Vagina (tissue), 2 donors: Measurements from ENCODE around the gene SLC12A4. TPM values are rescaled to one million over a fixed set of nuclear protein-coding genes. Genes with fewer than 3 reads are reported as not detected.

ENCODE experiments used
- DNase-seq, 2 donors: peaks; one replicate each; pipeline ENCODE4 v3.0.0-alpha.2; 2017; ENCODE audit errors: extremely low spot score in 2 of 2
- H3K27ac ChIP-seq: fragments of 200-600 bp; sonication (generic); one replicate; pipeline ENCODE4 v1.5.1; 2019
- H3K27me3 ChIP-seq: fragments of 200-600 bp; sonication (generic); one replicate; pipeline ENCODE4 v1.5.1; 2019
- H3K36me3 ChIP-seq, 2 donors: fragments of 200-600 bp; sonication (generic); one replicate each; pipeline ENCODE4 v1.5.1; 2017 to 2019
- H3K4me1 ChIP-seq: fragments of 200-600 bp; sonication (generic); one replicate; pipeline ENCODE4 v1.5.1; 2019
- H3K4me3 ChIP-seq, 2 donors: fragments of 200-600 bp; sonication (generic); 1 replicate in 1 of 2; 2 replicates in 1 of 2; pipeline ENCODE4 v1.5.1; 2016 to 2019
- H3K9me3 ChIP-seq: fragments of 200-600 bp; sonication (generic); one replicate; pipeline ENCODE4 v1.5.1; 2019
- CTCF ChIP-seq, 3 experiments: fragments of 450-650 bp in 2 of 3; fragments of 200-600 bp in 1 of 3; sonication (generic) in 1 of 3; IDR thresholded peaks; one replicate each; pipeline ENCODE4 v1.5.1; 2017 to 2019; ENCODE audit warnings: antibody characterized with exemption in 3 of 3, mild to moderate bottlenecking in 2 of 3, moderate library complexity in 2 of 3
- POLR2A ChIP-seq, 2 donors: fragments of 450-650 bp; IDR thresholded peaks; one replicate each; pipeline ENCODE4 v1.6.1; 2017; ENCODE audit warnings: antibody characterized with exemption in 2 of 2, mild to moderate bottlenecking in 2 of 2, moderate library complexity in 2 of 2
- POLR2AphosphoS5 ChIP-seq, 2 donors: sonication (generic); formaldehyde crosslinking; IDR thresholded peaks; one replicate each; pipeline ENCODE4 v1.9.0; 2017; ENCODE audit warnings: antibody characterized with exemption in 2 of 2, mild to moderate bottlenecking in 2 of 2, low read depth in 1 of 2; ENCODE audit not compliant: insufficient read depth in 1 of 2
- intact Hi-C: fragments of 100-400 bp; cut with DNase I; formaldehyde crosslinking; loops from one replicate; pipeline ENCODE4 v1.15.1; 2023
- total RNA-seq: library from RNA; depleted of rRNA; stranded (reverse); fragments of >200 nt; gene quantifications from one replicate; pipeline ENCODE4 v1.2.3, GENCODE V29; 2016

Gene SLC12A4
- total RNA-seq, 1 donor from 2014 or later, result 43.2 TPM

GRCh38 chr16:67959536-67960329 lies 8.7 kb downstream of the SLC12A4 start:
- peaks cover 56% of the 10 kb centered on the region for H3K4me1 ChIP-seq
- intact Hi-C loops, result no loop called here

GRCh38 chr16:67957622-67958021 lies 10.8 kb downstream of the SLC12A4 start:
- H3K36me3 ChIP-seq, result peaks cover 0 to 44% of the 10 kb centered on the region in 2 donors

More at GRCh38 chr16:67959536-67960329, 8.7 kb downstream of the SLC12A4 start:
- Histone ChIP-seq H3K4me3 (no peak overlapping the region), H3K36me3 (peaks cover 0 to 41% of the 10 kb centered on the region in 2 donors), H3K9me3 (no peaks in the 10 kb centered on the region), H3K27ac (peak overlapping the region; percentile 63), H3K27me3 (no peaks in the 10 kb centered on the region)
- no peak for DNase-seq
- TF ChIP-seq CTCF (IDR thresholded peaks at IDR 0.05), result no peak
- no peak for TF ChIP-seq POLR2A (IDR thresholded peaks at IDR 0.05)
- peak in 1 of 2 donors; percentile 43 for TF ChIP-seq POLR2AphosphoS5 (IDR thresholded peaks at IDR 0.05; ENCODE audit: insufficient read depth in 1 of 2, low read depth in 1 of 2)

GRCh38 chr16:67954421-67955196 lies 13.8 kb downstream of the SLC12A4 start:
- Histone ChIP-seq H3K4me1 (peaks cover 21% of the 10 kb centered on the region), H3K27me3 (no peaks in the 10 kb centered on the region), H3K9me3 (no peaks in the 10 kb centered on the region), H3K27ac (no peak overlapping the region), H3K36me3 (peaks cover 0 to 49% of the 10 kb centered on the region in 2 donors), H3K4me3 (no peak overlapping the region)
- intact Hi-C loops, result no loop called here
- DNase-seq, result no peak
- TF ChIP-seq CTCF (IDR thresholded peaks at IDR 0.05) (no peak), POLR2A (IDR thresholded peaks at IDR 0.05) (no peak), POLR2AphosphoS5 (IDR thresholded peaks at IDR 0.05; ENCODE audit: insufficient read depth in 1 of 2, low read depth in 1 of 2) (no peak)

More at GRCh38 chr16:67957622-67958021, 10.8 kb downstream of the SLC12A4 start:
- DNase-seq, result no peak
- intact Hi-C loops, result no loop called here
- peaks cover 35% of the 10 kb centered on the region for H3K4me1 ChIP-seq
- H3K9me3 ChIP-seq, result no peaks in the 10 kb centered on the region
- no peak overlapping the region for H3K4me3 ChIP-seq
- no peaks in the 10 kb centered on the region for H3K27me3 ChIP-seq
- no peak overlapping the region for H3K27ac ChIP-seq
- TF ChIP-seq POLR2AphosphoS5 (IDR thresholded peaks at IDR 0.05; ENCODE audit: insufficient read depth in 1 of 2, low read depth in 1 of 2), result no peak
- no peak for TF ChIP-seq POLR2A (IDR thresholded peaks at IDR 0.05)
- TF ChIP-seq CTCF (IDR thresholded peaks at IDR 0.05), result no peak

GRCh38 chr16:67953641-67954375 lies 14.6 kb downstream of the SLC12A4 start:
- H3K36me3 ChIP-seq, result peaks cover 0 to 56% of the 10 kb centered on the region in 2 donors
- intact Hi-C loops, result no loop called here

GRCh38 chr16:67951485-67951884 lies 17.0 kb downstream of the SLC12A4 start:
- Histone ChIP-seq H3K27ac (no peak overlapping the region), H3K36me3 (peaks cover 0 to 69% of the 10 kb centered on the region in 2 donors)

More at GRCh38 chr16:67953641-67954375, 14.6 kb downstream of the SLC12A4 start:
- Histone ChIP-seq H3K27ac (no peak overlapping the region), H3K9me3 (no peaks in the 10 kb centered on the region), H3K27me3 (no peaks in the 10 kb centered on the region), H3K4me1 (peaks cover 16% of the 10 kb centered on the region), H3K4me3 (no peak overlapping the region)
- no peak for TF ChIP-seq POLR2A (IDR thresholded peaks at IDR 0.05)
- no peak for DNase-seq

More at GRCh38 chr16:67951485-67951884, 17.0 kb downstream of the SLC12A4 start:
- intact Hi-C loops, result no loop called here
- TF ChIP-seq POLR2A (IDR thresholded peaks at IDR 0.05) (no peak), CTCF (IDR thresholded peaks at IDR 0.05) (no peak), POLR2AphosphoS5 (IDR thresholded peaks at IDR 0.05; ENCODE audit: insufficient read depth in 1 of 2, low read depth in 1 of 2) (no peak)
- Histone ChIP-seq H3K27me3 (no peaks in the 10 kb centered on the region), H3K9me3 (no peaks in the 10 kb centered on the region), H3K4me3 (no peak overlapping the region), H3K4me1 (peaks cover 16% of the 10 kb centered on the region)
- DNase-seq, result no peak
